ENCODE results near the gene KHDC3L. TPM values are rescaled to one million over a fixed set of nuclear protein-coding genes. Genes with fewer than 3 reads are reported as not detected.
A peak's percentile ranks its signal among the peaks of the same experiment; 100 is the strongest.

Gene KHDC3L, protein sequence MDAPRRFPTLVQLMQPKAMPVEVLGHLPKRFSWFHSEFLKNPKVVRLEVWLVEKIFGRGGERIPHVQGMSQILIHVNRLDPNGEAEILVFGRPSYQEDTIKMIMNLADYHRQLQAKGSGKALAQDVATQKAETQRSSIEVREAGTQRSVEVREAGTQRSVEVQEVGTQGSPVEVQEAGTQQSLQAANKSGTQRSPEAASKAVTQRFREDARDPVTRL
- total RNA-seq, result not detected

- Mint-ChIP-seq H3K36me3 (ENCODE audit: low read depth) (no peaks in the 10 kb centered on the region), H3K27me3 (peaks cover 2% of the 10 kb centered on the region), H3K4me1 (no peaks in the 10 kb centered on the region), H3K27ac (no peak within 1 kb of the TSS), H3K4me3 (no peak within 1 kb of the TSS), H3K9me3 (ENCODE audit: low read depth) (no peaks in the 10 kb centered on the region)
- ATAC-seq (no peak), DNase-seq (no peak)
- intact Hi-C loops (cut with DNase I, micrococcal nuclease), result no loop called here
- CTCF ChIA-PET, result no interaction called here
- POLR2A ChIA-PET, result no interaction called here
These were observed at the start of gene KHDC3L for GRCh38 chr6:73362358-73362757. KHDC3L (plus strand) TSS chr6:73362658; CDS start chr6:73362730, 72 bp downstream.

GRCh38 chr6:73314577-73315492 is 47.6 kb upstream of the KHDC3L start:
- DNase-seq (peak; percentile 21), ATAC-seq (no peak)
- Mint-ChIP-seq H3K36me3 (ENCODE audit: low read depth) (no peaks in the 10 kb centered on the region), H3K27me3 (peaks cover 47% of the 10 kb centered on the region), H3K9me3 (ENCODE audit: low read depth) (peaks cover 3% of the 10 kb centered on the region), H3K4me1 (peaks cover 6% of the 10 kb centered on the region), H3K4me3 (no peak overlapping the region), H3K27ac (no peak overlapping the region)
- ChIA-PET CTCF (interaction anchor here (0.7 to 2.5 kb wide), 4 partner anchors 10 to 111 kb away, joined by 3 to 17 read pairs (median 7); no protein-coding TSS in a partner anchor), POLR2A (no interaction called here)
- intact Hi-C loops (cut with DNase I, micrococcal nuclease), result loop anchor here (5.0 kb wide), 3 partner anchors 72 to 693 kb away; partner anchors contain the start of genes DDX43 (in 1 of the 2) and KCNQ5 (in 1 of the 2)

DNA sequence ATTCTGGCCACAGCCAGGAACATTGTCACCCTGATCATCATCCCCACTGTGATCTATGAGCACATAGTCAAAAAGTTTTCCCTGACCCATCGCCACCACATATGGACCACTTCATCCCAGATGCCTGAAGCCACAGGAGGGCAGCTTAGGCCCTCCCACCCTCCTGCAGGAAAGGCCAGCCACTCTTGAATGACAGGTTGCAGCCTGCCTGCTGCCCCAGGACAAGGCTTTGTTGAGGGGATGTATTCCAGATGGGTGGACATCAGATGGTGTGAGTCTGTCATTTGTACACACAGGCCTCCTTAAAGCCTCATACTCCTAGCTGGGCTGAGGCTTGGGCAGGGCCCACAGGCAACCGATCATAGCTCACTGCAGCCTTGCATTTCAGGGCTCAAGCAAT is 39.1 kb upstream of the KHDC3L start:
- intact Hi-C loops (cut with DNase I, micrococcal nuclease), result loop anchor here in 1 of 2 experiments (10.0 kb wide), 1 partner anchor 189 kb away; no protein-coding TSS in a partner anchor
- Mint-ChIP-seq H3K4me3 (no peak overlapping the region), H3K36me3 (ENCODE audit: low read depth) (no peaks in the 10 kb centered on the region), H3K9me3 (ENCODE audit: low read depth) (peaks cover under 1% of the 10 kb centered on the region), H3K27me3 (peaks cover 4% of the 10 kb centered on the region), H3K4me1 (no peaks in the 10 kb centered on the region), H3K27ac (no peak overlapping the region)
- no peak for DNase-seq
- CTCF ChIA-PET, result no interaction called here
- POLR2A ChIA-PET, result no interaction called here
- no peak for ATAC-seq

- DNase-seq (no peak), ATAC-seq (no peak)
- H3K36me3 Mint-ChIP-seq (ENCODE audit: low read depth), result no peaks in the 10 kb centered on the region
- no peak overlapping the region for H3K4me3 Mint-ChIP-seq
- POLR2A ChIA-PET, result no interaction called here
- H3K27me3 Mint-ChIP-seq, result peaks cover 11% of the 10 kb centered on the region
- CTCF ChIA-PET, result interaction anchor here (1.4 to 4.7 kb wide), 5 partner anchors 10 to 914 kb away, joined by 5 to 31 read pairs (median 11); no protein-coding TSS in a partner anchor
- intact Hi-C loops (cut with DNase I, micrococcal nuclease), result loop anchor here (1.0 to 10.0 kb wide), 7 partner anchors 40 to 1793 kb away; partner anchors contain the start of gene KCNQ5 (in 1 of the 2)
- no peaks in the 10 kb centered on the region for H3K9me3 Mint-ChIP-seq (ENCODE audit: low read depth)
- H3K27ac Mint-ChIP-seq, result no peak overlapping the region
- H3K4me1 Mint-ChIP-seq, result no peaks in the 10 kb centered on the region
These were observed 36.8 kb upstream of the KHDC3L start for GRCh38 chr6:73325656-73326055.

- ATAC-seq (no peak), DNase-seq (no peak)
- Mint-ChIP-seq H3K9me3 (ENCODE audit: low read depth) (no peaks in the 10 kb centered on the region), H3K4me3 (no peak overlapping the region), H3K36me3 (ENCODE audit: low read depth) (no peaks in the 10 kb centered on the region), H3K27ac (no peak overlapping the region), H3K4me1 (no peaks in the 10 kb centered on the region), H3K27me3 (peaks cover 13% of the 10 kb centered on the region)
- ChIA-PET POLR2A (no interaction called here), CTCF (interaction anchor here (0.6 to 4.7 kb wide), 13 partner anchors 12 to 716 kb away, joined by 3 to 31 read pairs (median 3); no protein-coding TSS in a partner anchor)
- intact Hi-C loops (cut with DNase I, micrococcal nuclease), result loop anchor here (5.0 to 10.0 kb wide), 5 partner anchors 194 to 1796 kb away; partner anchors contain the start of gene KCNQ5 (in 1 of the 2)
These were observed 33.7 kb upstream of the KHDC3L start for GRCh38 chr6:73328790-73329189.

GRCh38 chr6:73329201-73329600 is 33.3 kb upstream of the KHDC3L start:
- POLR2A ChIA-PET, result no interaction called here
- intact Hi-C loops (cut with DNase I, micrococcal nuclease), result loop anchor here (5.0 to 10.0 kb wide), 5 partner anchors 194 to 1797 kb away; partner anchors contain the start of gene KCNQ5 (in 1 of the 2)
- H3K36me3 Mint-ChIP-seq (ENCODE audit: low read depth), result no peaks in the 10 kb centered on the region
- CTCF ChIA-PET, result interaction anchor here (0.6 to 3.1 kb wide), 6 partner anchors 13 to 717 kb away, joined by 3 to 17 read pairs (median 4); no protein-coding TSS in a partner anchor
- H3K9me3 Mint-ChIP-seq (ENCODE audit: low read depth), result no peaks in the 10 kb centered on the region
- peaks cover 13% of the 10 kb centered on the region for H3K27me3 Mint-ChIP-seq
- peak; percentile 20 for DNase-seq
- H3K27ac Mint-ChIP-seq, result no peak overlapping the region
- peak; percentile 66 for ATAC-seq
- H3K4me3 Mint-ChIP-seq, result no peak overlapping the region
- H3K4me1 Mint-ChIP-seq, result no peaks in the 10 kb centered on the region

DNA sequence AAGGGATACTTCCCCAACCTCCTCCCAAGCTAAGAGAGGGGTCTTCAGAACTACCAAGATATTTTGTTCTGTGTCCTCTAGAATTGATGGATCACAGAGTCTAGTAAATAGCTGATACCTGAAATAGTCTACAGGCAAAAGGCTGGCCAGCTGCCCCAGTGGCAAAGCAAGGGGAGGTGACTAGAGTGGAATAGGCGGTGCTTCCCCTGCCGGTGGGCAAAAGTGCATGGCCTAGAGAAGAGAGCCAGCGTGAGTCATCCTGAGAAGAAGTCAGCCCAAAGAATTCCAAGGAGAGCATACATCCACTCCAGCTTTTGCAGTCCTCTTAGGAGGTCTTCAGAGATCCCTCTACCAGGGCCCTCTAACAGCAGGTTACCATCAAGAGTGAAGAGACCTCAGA is 23.1 kb upstream of the KHDC3L start:
- Mint-ChIP-seq H3K27ac (no peak overlapping the region), H3K4me3 (no peak overlapping the region), H3K27me3 (no peaks in the 10 kb centered on the region), H3K9me3 (ENCODE audit: low read depth) (no peaks in the 10 kb centered on the region), H3K36me3 (ENCODE audit: low read depth) (no peaks in the 10 kb centered on the region), H3K4me1 (no peaks in the 10 kb centered on the region)
- ChIA-PET POLR2A (no interaction called here), CTCF (interaction anchor here (2.2 kb wide), 1 partner anchor 13 kb away, joined by 12 read pairs; no protein-coding TSS in a partner anchor)
- intact Hi-C loops (cut with DNase I, micrococcal nuclease), result no loop called here
- DNase-seq, result no peak
- no peak for ATAC-seq

- ATAC-seq, result no peak
- Mint-ChIP-seq H3K27me3 (no peaks in the 10 kb centered on the region), H3K27ac (no peak overlapping the region), H3K4me1 (no peaks in the 10 kb centered on the region), H3K9me3 (ENCODE audit: low read depth) (no peaks in the 10 kb centered on the region), H3K36me3 (ENCODE audit: low read depth) (no peaks in the 10 kb centered on the region), H3K4me3 (no peak overlapping the region)
- intact Hi-C loops (cut with DNase I, micrococcal nuclease), result no loop called here
- no peak for DNase-seq
- ChIA-PET POLR2A (no interaction called here), CTCF (interaction anchor here (0.6 to 0.7 kb wide), 2 partner anchors 25 to 175 kb away, joined by 3 read pairs; no protein-coding TSS in a partner anchor)
These were observed 22.4 kb upstream of the KHDC3L start for GRCh38 chr6:73340048-73340447.

DNA sequence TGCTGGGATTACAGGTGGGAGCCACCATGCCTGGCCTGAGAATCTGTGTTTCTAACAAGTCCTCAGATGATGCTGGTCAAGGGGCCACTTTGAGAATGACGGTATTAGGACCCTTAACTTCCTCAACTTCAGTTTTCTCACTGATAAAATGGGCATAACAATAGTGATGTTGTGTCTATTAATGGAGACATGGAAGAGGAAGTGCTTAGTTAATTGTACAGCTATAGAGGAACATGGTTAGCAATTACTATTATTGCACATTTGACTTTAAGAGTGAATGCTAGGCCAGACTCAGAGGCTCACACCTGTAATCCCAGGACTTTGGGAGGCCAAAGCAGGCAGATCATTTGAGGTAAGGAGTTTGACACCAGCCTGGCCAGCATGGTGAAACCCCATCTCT is 21.1 kb upstream of the KHDC3L start:
- CTCF ChIA-PET, result no interaction called here
- DNase-seq, result no peak
- no peaks in the 10 kb centered on the region for H3K27me3 Mint-ChIP-seq
- no peak overlapping the region for H3K27ac Mint-ChIP-seq
- ATAC-seq, result no peak
- H3K9me3 Mint-ChIP-seq (ENCODE audit: low read depth), result no peaks in the 10 kb centered on the region
- POLR2A ChIA-PET, result no interaction called here
- no peaks in the 10 kb centered on the region for H3K36me3 Mint-ChIP-seq (ENCODE audit: low read depth)
- intact Hi-C loops (cut with DNase I, micrococcal nuclease), result no loop called here
- no peak overlapping the region for H3K4me3 Mint-ChIP-seq
- H3K4me1 Mint-ChIP-seq, result no peaks in the 10 kb centered on the region

DNA sequence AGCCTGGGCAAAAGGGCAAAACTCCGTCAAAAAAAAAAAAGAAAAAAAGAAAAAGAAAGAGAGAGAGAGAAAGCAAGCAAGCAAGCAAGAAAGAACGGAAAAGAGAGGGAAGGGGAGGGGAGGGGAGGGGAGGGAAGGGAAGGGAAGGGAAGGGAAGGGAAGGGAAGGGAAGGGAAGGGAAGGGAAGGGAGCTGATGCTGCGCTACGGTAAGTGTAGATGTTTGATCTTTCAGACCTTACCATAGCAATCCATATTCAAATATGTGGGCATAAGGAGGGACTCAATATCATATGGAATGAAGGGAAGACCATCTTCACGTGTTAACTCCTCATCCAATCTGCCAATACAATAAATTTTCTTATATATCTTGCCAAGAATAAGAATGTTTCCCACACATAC is 20.3 kb upstream of the KHDC3L start:
- no peaks in the 10 kb centered on the region for H3K27me3 Mint-ChIP-seq
- DNase-seq (no peak), ATAC-seq (no peak)
- H3K9me3 Mint-ChIP-seq (ENCODE audit: low read depth), result no peaks in the 10 kb centered on the region
- ChIA-PET POLR2A (no interaction called here), CTCF (no interaction called here)
- H3K27ac Mint-ChIP-seq, result no peak overlapping the region
- H3K4me3 Mint-ChIP-seq, result no peak overlapping the region
- no peaks in the 10 kb centered on the region for H3K36me3 Mint-ChIP-seq (ENCODE audit: low read depth)
- intact Hi-C loops (cut with DNase I, micrococcal nuclease), result no loop called here
- no peaks in the 10 kb centered on the region for H3K4me1 Mint-ChIP-seq

- no peak overlapping the region for H3K27ac Mint-ChIP-seq
- CTCF ChIA-PET, result interaction anchor here (0.6 to 0.7 kb wide), 2 partner anchors 16 to 182 kb away, joined by 3 read pairs; no protein-coding TSS in a partner anchor
- POLR2A ChIA-PET, result no interaction called here
- ATAC-seq, result no peak
- H3K9me3 Mint-ChIP-seq (ENCODE audit: low read depth), result no peaks in the 10 kb centered on the region
- H3K4me1 Mint-ChIP-seq, result no peaks in the 10 kb centered on the region
- no peak for DNase-seq
- H3K36me3 Mint-ChIP-seq (ENCODE audit: low read depth), result no peaks in the 10 kb centered on the region
- H3K4me3 Mint-ChIP-seq, result no peak overlapping the region
- intact Hi-C loops (cut with DNase I, micrococcal nuclease), result no loop called here
- H3K27me3 Mint-ChIP-seq, result peaks cover 2% of the 10 kb centered on the region
These were observed 19.3 kb upstream of the KHDC3L start for GRCh38 chr6:73343164-73343563.
